ENCODE measurements around the gene NR1I3.

The NR1I3 gene

GRCh38 chr1:161192476-161193465 lies 45.2 kb downstream of the NR1I3 start:
- DNase-seq = peak; percentile 12

- DNase-seq = no peak
Measured at GRCh38 chr1:161191971-161192370, 46.0 kb downstream of the NR1I3 start.

GRCh38 chr1:161190962-161191521 lies 47.0 kb downstream of the NR1I3 start:
- DNase-seq = no peak

- no peak for DNase-seq
Measured at GRCh38 chr1:161189036-161189435, 49.0 kb downstream of the NR1I3 start.

- DNase-seq = no peak
Measured at GRCh38 chr1:161188381-161188780, 49.6 kb downstream of the NR1I3 start.

- no peak for DNase-seq
Measured at GRCh38 chr1:161187311-161187710, 50.7 kb downstream of the NR1I3 start.

- no peak for DNase-seq
Measured at GRCh38 chr1:161185732-161186311, 52.2 kb downstream of the NR1I3 start.

GRCh38 chr1:161185282-161185682 lies 52.7 kb downstream of the NR1I3 start:
- no peak for DNase-seq

- no peak for DNase-seq
Measured at GRCh38 chr1:161182214-161182613, 55.8 kb downstream of the NR1I3 start.

GRCh38 chr1:161180639-161181038 lies 57.4 kb downstream of the NR1I3 start:
- DNase-seq = no peak

GRCh38 chr1:161179698-161180097 lies 58.3 kb downstream of the NR1I3 start:
- no peak for DNase-seq

Data from NCI-H1417 treated with DMSO at 0.1 percent for 48 hours (cell line).